Activated naive CD4-positive, alpha-beta T cell treated with Interleukin-2 at 50 U/mL for 16 hours (primary cell): ENCODE measurements around the gene ACTR1A.
"Not testable (repeated sequence)": the region's sequence is repeated elsewhere in the genome, so short reads cannot be mapped to it uniquely, and the experiment has no call there.

Experiments
- DNase-seq: peaks from one replicate; pipeline ENCODE4 v3.0.0-alpha.2; 2020

Gene ACTR1A

GRCh38 chr10:102502337-102503151, at the start of gene ACTR1A:
ACTR1A (minus strand) TSS chr10:102502712; CDS start chr10:102502647, 65 bp downstream.
- DNase-seq = peak; percentile 94

- DNase-seq = no peak
Observed at GRCh38 chr10:102550636-102551210, 48.2 kb upstream of the ACTR1A start.

- no peak for DNase-seq
Observed at GRCh38 chr10:102549549-102549948, 47.0 kb upstream of the ACTR1A start.

- DNase-seq = no peak
Observed at GRCh38 chr10:102546606-102547320, 44.3 kb upstream of the ACTR1A start.

GRCh38 chr10:102545997-102546396, 43.5 kb upstream of the ACTR1A start:
- DNase-seq = no peak

GRCh38 chr10:102545265-102545871, 42.9 kb upstream of the ACTR1A start:
- no peak for DNase-seq

- no peak for DNase-seq
Observed at GRCh38 chr10:102542800-102543418, 40.4 kb upstream of the ACTR1A start.

- DNase-seq = no peak
Observed at GRCh38 chr10:102540023-102540422, 37.5 kb upstream of the ACTR1A start.

GRCh38 chr10:102538811-102539210, 36.3 kb upstream of the ACTR1A start:
- DNase-seq = no peak

GRCh38 chr10:102537948-102538347, 35.4 kb upstream of the ACTR1A start:
- DNase-seq = no peak

GRCh38 chr10:102537367-102537766, 34.9 kb upstream of the ACTR1A start:
- DNase-seq = no peak

- DNase-seq = no peak
Observed at GRCh38 chr10:102535481-102536147, 33.1 kb upstream of the ACTR1A start.

GRCh38 chr10:102534966-102535365, 32.5 kb upstream of the ACTR1A start:
- DNase-seq = not testable (repeated sequence)

- DNase-seq = no peak
Observed at GRCh38 chr10:102534333-102534732, 31.8 kb upstream of the ACTR1A start.

- no peak for DNase-seq
Observed at GRCh38 chr10:102527546-102527945, 25.0 kb upstream of the ACTR1A start.

GRCh38 chr10:102524746-102525145, 22.2 kb upstream of the ACTR1A start:
- no peak for DNase-seq

- no peak for DNase-seq
Observed at GRCh38 chr10:102523250-102524029, 20.9 kb upstream of the ACTR1A start.

GRCh38 chr10:102522874-102523249, 20.4 kb upstream of the ACTR1A start:
- DNase-seq = no peak

- no peak for DNase-seq
Observed at GRCh38 chr10:102519246-102519825, 16.8 kb upstream of the ACTR1A start.

- no peak for DNase-seq
Observed at GRCh38 chr10:102517553-102517952, 15.0 kb upstream of the ACTR1A start.

- DNase-seq = no peak
Observed at GRCh38 chr10:102515724-102516123, 13.2 kb upstream of the ACTR1A start.
